ENCODE results near the gene HAUS2. TPM values are rescaled to one million over a fixed set of nuclear protein-coding genes. Genes with fewer than 3 reads are reported as not detected.

Gene HAUS2
- total RNA-seq, 1 experiment from 2014 or later, result 42.4 TPM

DNA sequence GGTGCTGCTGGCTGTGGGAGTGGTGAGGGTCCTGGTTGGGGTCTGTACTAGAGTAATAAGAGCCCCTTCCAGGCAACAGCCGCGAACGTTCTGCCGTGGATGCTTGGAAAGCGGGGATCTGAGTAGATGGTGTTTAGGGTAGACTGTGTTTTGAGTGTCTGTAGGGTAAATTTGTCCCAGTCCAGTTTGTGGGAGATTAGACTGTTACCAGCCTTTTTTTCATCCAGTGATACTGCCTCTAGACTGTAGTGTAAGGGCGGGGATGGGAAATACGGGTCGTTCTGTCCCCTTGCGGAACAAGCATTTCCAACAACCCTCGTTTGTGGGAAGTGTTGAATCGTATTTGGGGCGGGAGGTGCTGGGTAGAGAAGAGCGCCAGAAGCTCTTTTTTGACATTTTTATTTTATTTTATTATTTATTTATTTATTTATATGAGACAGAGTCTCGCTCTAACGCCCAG is 424 bp downstream of the HAUS2 start:
- in situ Hi-C loops (cut with HindIII; ENCODE audit: low pct_unique_long_range_greater_than_20kb, low sequenced_read_pairs), result no loop called here
- ATAC-seq, result peak; percentile 67

DNA sequence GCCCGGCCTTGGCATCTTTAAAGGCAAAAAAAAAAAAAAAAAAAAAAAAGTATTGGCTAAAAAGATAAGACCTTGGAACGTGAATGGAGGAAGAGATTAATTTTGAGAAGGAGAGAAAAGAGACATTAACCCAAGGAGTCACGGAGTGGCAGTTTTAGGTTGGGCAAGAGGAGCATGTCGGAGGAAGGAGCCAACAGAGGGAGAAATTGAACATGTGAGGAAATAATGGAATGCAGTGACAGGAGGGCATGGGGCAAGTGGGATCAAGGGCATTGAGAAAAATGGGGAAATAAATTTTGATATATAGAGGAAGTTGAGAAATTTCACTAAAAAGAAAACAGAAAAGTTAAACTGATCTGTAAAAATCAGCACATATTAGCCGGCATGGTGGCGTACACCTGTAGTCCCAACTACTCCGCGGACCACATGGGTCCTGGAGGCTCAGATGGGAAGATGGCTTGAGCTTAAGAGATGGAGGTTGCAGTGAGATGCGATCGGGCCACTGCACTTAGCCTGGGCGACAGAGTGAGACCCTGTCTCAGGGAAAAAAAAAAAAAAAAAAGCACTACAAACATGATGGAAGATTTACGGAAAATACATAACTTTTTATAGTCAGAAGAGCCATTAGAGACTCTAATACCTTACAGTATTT is 1.2 kb downstream of the HAUS2 start:
- peaks cover 27% of the 10 kb centered on the region for H3K4me1 ChIP-seq (ENCODE audit: control insufficient read depth, insufficient read depth, low read length)
- TF ChIP-seq, protein P1, sequence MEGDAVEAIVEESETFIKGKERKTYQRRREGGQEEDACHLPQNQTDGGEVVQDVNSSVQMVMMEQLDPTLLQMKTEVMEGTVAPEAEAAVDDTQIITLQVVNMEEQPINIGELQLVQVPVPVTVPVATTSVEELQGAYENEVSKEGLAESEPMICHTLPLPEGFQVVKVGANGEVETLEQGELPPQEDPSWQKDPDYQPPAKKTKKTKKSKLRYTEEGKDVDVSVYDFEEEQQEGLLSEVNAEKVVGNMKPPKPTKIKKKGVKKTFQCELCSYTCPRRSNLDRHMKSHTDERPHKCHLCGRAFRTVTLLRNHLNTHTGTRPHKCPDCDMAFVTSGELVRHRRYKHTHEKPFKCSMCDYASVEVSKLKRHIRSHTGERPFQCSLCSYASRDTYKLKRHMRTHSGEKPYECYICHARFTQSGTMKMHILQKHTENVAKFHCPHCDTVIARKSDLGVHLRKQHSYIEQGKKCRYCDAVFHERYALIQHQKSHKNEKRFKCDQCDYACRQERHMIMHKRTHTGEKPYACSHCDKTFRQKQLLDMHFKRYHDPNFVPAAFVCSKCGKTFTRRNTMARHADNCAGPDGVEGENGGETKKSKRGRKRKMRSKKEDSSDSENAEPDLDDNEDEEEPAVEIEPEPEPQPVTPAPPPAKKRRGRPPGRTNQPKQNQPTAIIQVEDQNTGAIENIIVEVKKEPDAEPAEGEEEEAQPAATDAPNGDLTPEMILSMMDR (IDR thresholded peaks at IDR 0.05), result no peak
- TF ChIP-seq TCF7L2 (IDR thresholded peaks at IDR 0.05; ENCODE audit: low read depth, low read length), result no peak
- TF ChIP-seq POLR2AphosphoS5 (IDR thresholded peaks at IDR 0.05; ENCODE audit: low read depth, low read length), result no peak
- TF ChIP-seq, protein P2, sequence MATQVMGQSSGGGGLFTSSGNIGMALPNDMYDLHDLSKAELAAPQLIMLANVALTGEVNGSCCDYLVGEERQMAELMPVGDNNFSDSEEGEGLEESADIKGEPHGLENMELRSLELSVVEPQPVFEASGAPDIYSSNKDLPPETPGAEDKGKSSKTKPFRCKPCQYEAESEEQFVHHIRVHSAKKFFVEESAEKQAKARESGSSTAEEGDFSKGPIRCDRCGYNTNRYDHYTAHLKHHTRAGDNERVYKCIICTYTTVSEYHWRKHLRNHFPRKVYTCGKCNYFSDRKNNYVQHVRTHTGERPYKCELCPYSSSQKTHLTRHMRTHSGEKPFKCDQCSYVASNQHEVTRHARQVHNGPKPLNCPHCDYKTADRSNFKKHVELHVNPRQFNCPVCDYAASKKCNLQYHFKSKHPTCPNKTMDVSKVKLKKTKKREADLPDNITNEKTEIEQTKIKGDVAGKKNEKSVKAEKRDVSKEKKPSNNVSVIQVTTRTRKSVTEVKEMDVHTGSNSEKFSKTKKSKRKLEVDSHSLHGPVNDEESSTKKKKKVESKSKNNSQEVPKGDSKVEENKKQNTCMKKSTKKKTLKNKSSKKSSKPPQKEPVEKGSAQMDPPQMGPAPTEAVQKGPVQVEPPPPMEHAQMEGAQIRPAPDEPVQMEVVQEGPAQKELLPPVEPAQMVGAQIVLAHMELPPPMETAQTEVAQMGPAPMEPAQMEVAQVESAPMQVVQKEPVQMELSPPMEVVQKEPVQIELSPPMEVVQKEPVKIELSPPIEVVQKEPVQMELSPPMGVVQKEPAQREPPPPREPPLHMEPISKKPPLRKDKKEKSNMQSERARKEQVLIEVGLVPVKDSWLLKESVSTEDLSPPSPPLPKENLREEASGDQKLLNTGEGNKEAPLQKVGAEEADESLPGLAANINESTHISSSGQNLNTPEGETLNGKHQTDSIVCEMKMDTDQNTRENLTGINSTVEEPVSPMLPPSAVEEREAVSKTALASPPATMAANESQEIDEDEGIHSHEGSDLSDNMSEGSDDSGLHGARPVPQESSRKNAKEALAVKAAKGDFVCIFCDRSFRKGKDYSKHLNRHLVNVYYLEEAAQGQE (IDR thresholded peaks at IDR 0.05; ENCODE audit: insufficient read depth in 1 of 2, low read depth in 2 of 2, low read length in 1 of 2), result no peak
- TF ChIP-seq SIN3A (IDR thresholded peaks at IDR 0.05; ENCODE audit: borderline replicate concordance, insufficient read depth, low read depth, low read length), result no peak
- TSS peak; percentile 74 for BruUV-seq (replicated peaks)
- no peaks in the 10 kb centered on the region for H3K27me3 ChIP-seq (ENCODE audit: control insufficient read depth, insufficient read depth, low read length)
- ChIA-PET POLR2A (interaction anchor here (0.6 kb wide), 1 partner anchor 43 kb away, joined by 3 read pairs; no protein-coding TSS in a partner anchor), CTCF (no interaction called here)
- no peaks in the 10 kb centered on the region for H3K9me3 ChIP-seq (ENCODE audit: control insufficient read depth, insufficient read depth, low read depth, low read length)
- H3K36me3 ChIP-seq (ENCODE audit: control insufficient read depth, insufficient read depth, low read length), result peaks cover 1% of the 10 kb centered on the region
- in situ Hi-C loops (cut with HindIII; ENCODE audit: low pct_unique_long_range_greater_than_20kb, low sequenced_read_pairs) (no loop called here), intact Hi-C loops (cut with micrococcal nuclease; ENCODE audit: unreplicated experiment) (no loop called here)
- no peak for DNase-seq (ENCODE audit: low read depth, low spot score)
- H3K4me3 ChIP-seq (ENCODE audit: low read depth in 2 of 2, low read length in 2 of 2), result peak overlapping the region; percentile 83 to 100
- ATAC-seq, result no peak
- H3K27ac ChIP-seq (ENCODE audit: low read length), result peak overlapping the region; percentile 94

More for the DNA sequence above, 424 bp downstream of the HAUS2 start:
- Histone ChIP-seq H3K4me3 (ENCODE audit: low read depth in 2 of 2, low read length in 2 of 2) (peak overlapping the region; percentile 83 to 100), H3K36me3 (ENCODE audit: control insufficient read depth, insufficient read depth, low read length) (peaks cover 3% of the 10 kb centered on the region), H3K27ac (ENCODE audit: low read length) (peak overlapping the region; percentile 94), H3K9me3 (ENCODE audit: control insufficient read depth, insufficient read depth, low read depth, low read length) (no peaks in the 10 kb centered on the region), H3K27me3 (ENCODE audit: control insufficient read depth, insufficient read depth, low read length) (no peaks in the 10 kb centered on the region), H3K4me1 (ENCODE audit: control insufficient read depth, insufficient read depth, low read length) (peaks cover 27% of the 10 kb centered on the region)
- intact Hi-C loops (cut with micrococcal nuclease; ENCODE audit: unreplicated experiment), result no loop called here
- peak; percentile 25 for DNase-seq (ENCODE audit: low read depth, low spot score)
- TF ChIP-seq, protein P2 (IDR thresholded peaks at IDR 0.05; ENCODE audit: insufficient read depth in 1 of 2, low read depth in 2 of 2, low read length in 1 of 2), result no peak
- TF ChIP-seq, protein P1 (IDR thresholded peaks at IDR 0.05), result no peak
- no peak for TF ChIP-seq TCF7L2 (IDR thresholded peaks at IDR 0.05; ENCODE audit: low read depth, low read length)
- TF ChIP-seq POLR2AphosphoS5 (IDR thresholded peaks at IDR 0.05; ENCODE audit: low read depth, low read length), result no peak
- TF ChIP-seq SIN3A (IDR thresholded peaks at IDR 0.05; ENCODE audit: borderline replicate concordance, insufficient read depth, low read depth, low read length), result no peak
- no TSS peak for BruUV-seq (replicated peaks)
- ChIA-PET CTCF (interaction anchor here (0.6 kb wide), 2 partner anchors 34 to 494 kb away, joined by 3 to 5 read pairs; no protein-coding TSS in a partner anchor), POLR2A (interaction anchor here (0.5 to 0.6 kb wide), 3 partner anchors 20 to 686 kb away, joined by 3 to 5 read pairs (median 4); no protein-coding TSS in a partner anchor)

Measured in Panc1 (cell line).